SK-N-MC (cell line): ENCODE results near the gene LUM.

Experiments used
- DNase-seq: peaks from one replicate; pipeline ENCODE4 v3.0.0-alpha.2; 2011; ENCODE audit warnings: low read depth, low spot score
- H3K27ac ChIP-seq: fragments of 200-600 bp; sonication (generic); 2 replicates; pipeline ENCODE4 v1.5.1; 2016; ENCODE audit warnings: mixed run types
- H3K36me3 ChIP-seq: fragments of 200-600 bp; sonication (generic); 2 replicates; pipeline ENCODE4 v1.6.1; 2017; ENCODE audit warnings: antibody characterized with exemption, low read length, mixed read lengths; ENCODE audit not compliant: insufficient read depth
- H3K4me3 ChIP-seq: fragments of 200-600 bp; sonication (generic); 2 replicates; pipeline ENCODE4 v1.5.1; 2016
- H3K9ac ChIP-seq: fragments of 200-600 bp; sonication (generic); 2 replicates; pipeline ENCODE4 v1.8.0; 2017; ENCODE audit warnings: mixed run types, mixed read lengths; ENCODE audit not compliant: insufficient read length
- H3K9me3 ChIP-seq: fragments of 200-600 bp; sonication (generic); 2 replicates; pipeline ENCODE4 v1.6.1; 2017; ENCODE audit warnings: low read depth, mild to moderate bottlenecking, antibody characterized with exemption, low read length, moderate library complexity, mixed read lengths
- EZH2 ChIP-seq: fragments of 200-600 bp; sonication (generic); IDR thresholded peaks from one replicate; pipeline ENCODE4 v1.6.1; 2017; ENCODE audit warnings: antibody characterized with exemption
- FOXP2 ChIP-seq: optimal IDR thresholded peaks from 2 replicates; pipeline ENCODE3; 2011; ENCODE audit warnings: mild to moderate bottlenecking, moderate library complexity; ENCODE audit not compliant: insufficient read depth; ENCODE audit errors: extremely low read length, control extremely low read depth
- POLR2AphosphoS5 ChIP-seq: IDR thresholded peaks from 2 replicates; pipeline ENCODE4 v1.6.1; 2012; ENCODE audit warnings: mild to moderate bottlenecking, low read depth, low read length, borderline replicate concordance

The LUM gene

GRCh38 chr12:91105807-91106206, 5.5 kb downstream of the LUM start:
- H3K4me3 ChIP-seq: no peak overlapping the region
- peaks cover 22% of the 10 kb centered on the region for H3K36me3 ChIP-seq
- no peak overlapping the region for H3K27ac ChIP-seq
- no peaks in the 10 kb centered on the region for H3K9me3 ChIP-seq
- no peak for DNase-seq
- TF ChIP-seq POLR2AphosphoS5: no peak
- no peak for TF ChIP-seq EZH2
- TF ChIP-seq FOXP2: no peak
- H3K9ac ChIP-seq: no peak overlapping the region

GRCh38 chr12:91104812-91105466, 6.4 kb downstream of the LUM start:
- peaks cover 22% of the 10 kb centered on the region for H3K36me3 ChIP-seq
- no peak for TF ChIP-seq FOXP2
- no peak for TF ChIP-seq EZH2
- no peak for TF ChIP-seq POLR2AphosphoS5
- H3K9me3 ChIP-seq: no peaks in the 10 kb centered on the region
- H3K27ac ChIP-seq: no peak overlapping the region
- no peak overlapping the region for H3K4me3 ChIP-seq
- no peak for DNase-seq
- H3K9ac ChIP-seq: no peak overlapping the region

- no peak overlapping the region for H3K4me3 ChIP-seq
Observed at GRCh38 chr12:91103624-91104023, 7.7 kb downstream of the LUM start.

GRCh38 chr12:91103101-91103500, 8.2 kb downstream of the LUM start:
- DNase-seq: no peak
- TF ChIP-seq FOXP2: no peak
- TF ChIP-seq POLR2AphosphoS5: no peak
- TF ChIP-seq EZH2: no peak
- Histone ChIP-seq H3K9ac (no peak overlapping the region), H3K36me3 (peaks cover 20% of the 10 kb centered on the region), H3K27ac (no peak overlapping the region), H3K9me3 (no peaks in the 10 kb centered on the region), H3K4me3 (no peak overlapping the region)

More at GRCh38 chr12:91103624-91104023, 7.7 kb downstream of the LUM start:
- Histone ChIP-seq H3K36me3 (peaks cover 22% of the 10 kb centered on the region), H3K9ac (no peak overlapping the region), H3K27ac (no peak overlapping the region), H3K9me3 (no peaks in the 10 kb centered on the region)
- no peak for DNase-seq
- TF ChIP-seq FOXP2 (no peak), POLR2AphosphoS5 (no peak), EZH2 (no peak)

- Histone ChIP-seq H3K4me3 (no peak overlapping the region), H3K9me3 (no peaks in the 10 kb centered on the region), H3K36me3 (peaks cover 10% of the 10 kb centered on the region), H3K9ac (no peak overlapping the region), H3K27ac (no peak overlapping the region)
- DNase-seq: no peak
- TF ChIP-seq POLR2AphosphoS5: no peak
- no peak for TF ChIP-seq EZH2
- TF ChIP-seq FOXP2: no peak
Observed at GRCh38 chr12:91100906-91101305, 10.4 kb downstream of the LUM start.

- no peak for DNase-seq
- TF ChIP-seq FOXP2 (no peak), POLR2AphosphoS5 (no peak), EZH2 (no peak)
- Histone ChIP-seq H3K9me3 (peaks cover 6% of the 10 kb centered on the region; the same call in 1 of the 2 replicates), H3K9ac (no peak overlapping the region), H3K4me3 (no peak overlapping the region), H3K27ac (no peak overlapping the region), H3K36me3 (peaks cover 6% of the 10 kb centered on the region)
Observed at GRCh38 chr12:91099836-91100235, 11.5 kb downstream of the LUM start.

- TF ChIP-seq EZH2: no peak
- Histone ChIP-seq H3K36me3 (peaks cover 6% of the 10 kb centered on the region), H3K4me3 (no peak overlapping the region), H3K27ac (no peak overlapping the region), H3K9me3 (peaks cover 6% of the 10 kb centered on the region; the same call in 1 of the 2 replicates), H3K9ac (no peak overlapping the region)
- no peak for DNase-seq
Observed at GRCh38 chr12:91099341-91099740, 12.0 kb downstream of the LUM start.

GRCh38 chr12:91098941-91099340, 12.4 kb downstream of the LUM start:
- no peak for DNase-seq
- no peak overlapping the region for H3K9ac ChIP-seq
- H3K27ac ChIP-seq: no peak overlapping the region
- no peak overlapping the region for H3K4me3 ChIP-seq
- peaks cover 5% of the 10 kb centered on the region for H3K36me3 ChIP-seq
- peaks cover 6% of the 10 kb centered on the region; the same call in 1 of the 2 replicates for H3K9me3 ChIP-seq
- TF ChIP-seq FOXP2: no peak
- TF ChIP-seq POLR2AphosphoS5: no peak
- TF ChIP-seq EZH2: no peak

GRCh38 chr12:91098461-91098860, 12.8 kb downstream of the LUM start:
- peaks cover 6% of the 10 kb centered on the region; the same call in 1 of the 2 replicates for H3K9me3 ChIP-seq
- no peak overlapping the region for H3K27ac ChIP-seq
- H3K9ac ChIP-seq: no peak overlapping the region
- DNase-seq: no peak
- no peak overlapping the region for H3K4me3 ChIP-seq
- H3K36me3 ChIP-seq: 0 out of 2 replicates have a peak, but pooled peaks cover under 1% of the 10 kb centered on the region
- TF ChIP-seq FOXP2: no peak
